A549 (cell line): ENCODE data around the gene SLC38A11.

Source experiments
- CTCF ChIP-seq: fragments of >200 bp; sonication (Bioruptor Twin); formaldehyde crosslinking; IDR thresholded peaks from 3 replicates; pipeline ENCODE4 v1.5.1; 2016
- MYC ChIP-seq: IDR thresholded peaks from 2 replicates; pipeline ENCODE4 v1.6.1; 2012; ENCODE audit warnings: mild to moderate bottlenecking, inconsistent platforms, low read length, improper control_type of control experiment, borderline replicate concordance
- TF ChIP-seq, protein P1 (sequence below): fragments of 450-650 bp; IDR thresholded peaks from 2 replicates; pipeline ENCODE4 v1.6.1; 2014; ENCODE audit warnings: antibody characterized with exemption

DNA sequence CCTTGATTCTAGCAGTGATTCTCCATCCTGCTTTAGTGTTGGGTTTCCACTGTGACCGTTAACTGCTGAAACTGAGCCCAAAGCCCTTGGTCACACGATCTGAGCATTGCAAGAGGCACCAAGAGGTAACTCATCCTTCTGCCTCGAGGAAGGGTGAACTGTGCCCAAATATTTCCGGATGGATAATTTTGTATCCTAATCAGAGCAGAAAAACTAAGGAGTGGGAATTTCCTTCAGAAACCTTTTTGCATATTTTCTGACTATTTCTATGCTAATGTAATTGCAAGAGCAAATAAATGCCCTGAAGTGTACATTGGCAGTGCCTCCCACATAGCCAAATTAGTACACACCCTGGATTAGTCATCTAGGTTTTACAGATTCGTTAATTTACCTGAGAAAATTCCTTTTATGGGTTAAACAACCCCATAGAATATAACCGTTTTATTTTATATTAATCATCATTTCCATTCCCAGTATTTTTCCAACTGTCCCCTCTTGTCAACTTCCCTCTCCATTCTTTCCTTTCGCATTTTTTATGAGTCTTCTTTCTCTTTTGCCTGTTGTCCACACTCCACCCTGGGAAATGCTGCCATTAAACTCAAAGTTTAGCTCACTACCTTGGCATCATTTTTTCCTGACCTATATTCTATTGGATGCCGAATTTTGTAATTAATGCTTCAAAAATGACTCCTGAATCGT lies 82.0 kb downstream of the SLC38A11 start:
- TF ChIP-seq CTCF (no peak), MYC (no peak)
- TF ChIP-seq, protein P1, sequence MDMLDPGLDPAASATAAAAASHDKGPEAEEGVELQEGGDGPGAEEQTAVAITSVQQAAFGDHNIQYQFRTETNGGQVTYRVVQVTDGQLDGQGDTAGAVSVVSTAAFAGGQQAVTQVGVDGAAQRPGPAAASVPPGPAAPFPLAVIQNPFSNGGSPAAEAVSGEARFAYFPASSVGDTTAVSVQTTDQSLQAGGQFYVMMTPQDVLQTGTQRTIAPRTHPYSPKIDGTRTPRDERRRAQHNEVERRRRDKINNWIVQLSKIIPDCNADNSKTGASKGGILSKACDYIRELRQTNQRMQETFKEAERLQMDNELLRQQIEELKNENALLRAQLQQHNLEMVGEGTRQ = no peak
